ENCODE data around the gene IL18. TPM values are rescaled to one million over a fixed set of nuclear protein-coding genes. Genes with fewer than 3 reads are reported as not detected.

Gene IL18
- polyA plus RNA-seq, 1 donor from 2014 or later = not detected

GRCh38 chr11:112160091-112160848 lies 3.6 kb downstream of the IL18 start:
- Histone ChIP-seq H3K79me2 (replicated peaks; ENCODE audit: insufficient read depth, low read length) (no peaks in the 10 kb centered on the region), H3K27ac (ENCODE audit: low read length) (no peak overlapping the region), H3K9ac (ENCODE audit: low read length) (no peak overlapping the region), H3K36me3 (ENCODE audit: insufficient read depth, low read length) (no peaks in the 10 kb centered on the region), H4K20me1 (ENCODE audit: insufficient read depth) (no peaks in the 10 kb centered on the region), H3K4me3 (ENCODE audit: low read length) (no peak overlapping the region), H3F3A (ENCODE audit: insufficient read depth, low read length, poor library complexity, severe bottlenecking) (no peaks in the 10 kb centered on the region), H3K9me3 (ENCODE audit: low read length) (no peaks in the 10 kb centered on the region), H3K9me2 (ENCODE audit: insufficient read depth, low read length) (no peaks in the 10 kb centered on the region), H2AFZ (ENCODE audit: low read depth, low read length) (no peak overlapping the region), H3K27me3 (ENCODE audit: insufficient read depth, low read depth, low read length) (no peaks in the 10 kb centered on the region), H3K4me2 (ENCODE audit: low read length) (no peak overlapping the region)
- TF ChIP-seq POLR2AphosphoS5 (IDR thresholded peaks at IDR 0.05) (no peak), REST (IDR thresholded peaks at IDR 0.05; ENCODE audit: borderline replicate concordance) (no peak), MXI1 (conservative IDR thresholded peaks at IDR 0.05; ENCODE audit: poor library complexity, severe bottlenecking) (no peak), EZH2 (IDR thresholded peaks at IDR 0.05; ENCODE audit: borderline replicate concordance, insufficient read depth, low read length, poor library complexity, severe bottlenecking) (no peak), RAD21 (conservative IDR thresholded peaks at IDR 0.05) (no peak), TAF1 (IDR thresholded peaks at IDR 0.05; ENCODE audit: low read depth) (no peak), EP300 (conservative IDR thresholded peaks at IDR 0.05; ENCODE audit: poor library complexity, severe bottlenecking) (no peak), CTCF (IDR thresholded peaks at IDR 0.05; ENCODE audit: poor library complexity, severe bottlenecking) (no peak), SMC3 (conservative IDR thresholded peaks at IDR 0.05; ENCODE audit: poor library complexity) (no peak)

- TF ChIP-seq SMC3 (conservative IDR thresholded peaks at IDR 0.05; ENCODE audit: poor library complexity) = no peak
- no peak for TF ChIP-seq POLR2AphosphoS5 (IDR thresholded peaks at IDR 0.05)
- TF ChIP-seq REST (IDR thresholded peaks at IDR 0.05; ENCODE audit: borderline replicate concordance) = no peak
- no peak overlapping the region for H3K9ac ChIP-seq (ENCODE audit: low read length)
- no peak overlapping the region for H2AFZ ChIP-seq (ENCODE audit: low read depth, low read length)
- H4K20me1 ChIP-seq (ENCODE audit: insufficient read depth) = no peaks in the 10 kb centered on the region
- no peaks in the 10 kb centered on the region for H3K9me3 ChIP-seq (ENCODE audit: low read length)
- H3K79me2 ChIP-seq (replicated peaks; ENCODE audit: insufficient read depth, low read length) = no peaks in the 10 kb centered on the region
- H3K9me2 ChIP-seq (ENCODE audit: insufficient read depth, low read length) = no peaks in the 10 kb centered on the region
- H3F3A ChIP-seq (ENCODE audit: insufficient read depth, low read length, poor library complexity, severe bottlenecking) = no peaks in the 10 kb centered on the region
- no peak overlapping the region for H3K27ac ChIP-seq (ENCODE audit: low read length)
- no peak overlapping the region for H3K4me2 ChIP-seq (ENCODE audit: low read length)
- H3K36me3 ChIP-seq (ENCODE audit: insufficient read depth, low read length) = no peaks in the 10 kb centered on the region
- H3K27me3 ChIP-seq (ENCODE audit: insufficient read depth, low read depth, low read length) = no peaks in the 10 kb centered on the region
- H3K4me3 ChIP-seq (ENCODE audit: low read length) = no peak overlapping the region
Observed at GRCh38 chr11:112159098-112160065, 4.5 kb downstream of the IL18 start.
